HepG2 (cell line): ENCODE data around the gene GNG7. TPM values are rescaled to one million over a fixed set of nuclear protein-coding genes. Genes with fewer than 3 reads are reported as not detected.

Source experiments
- CBX1 ChIP-seq: IDR thresholded peaks from one replicate; pipeline ENCODE4 v1.6.1; 2016; ENCODE audit warnings: antibody characterized with exemption, low read depth
- FOXK2 ChIP-seq: fragments of 450-650 bp; IDR thresholded peaks from 2 replicates; pipeline ENCODE4 v1.6.1; 2016
- GATAD2A ChIP-seq: IDR thresholded peaks from 2 replicates; pipeline ENCODE4 v1.6.1; 2016
- HINFP ChIP-seq: sonication (generic); formaldehyde crosslinking; IDR thresholded peaks from 2 replicates; pipeline ENCODE4 v1.4.0; 2020; ENCODE audit warnings: low read depth, mild to moderate bottlenecking, missing genetic modification reagents
- HNF4A ChIP-seq: sonication (generic); formaldehyde crosslinking; IDR thresholded peaks from 2 replicates; pipeline ENCODE4 v1.4.0; 2020; ENCODE audit warnings: missing genetic modification reagents
- HNRNPLL ChIP-seq: fragments of 200-400 bp; formaldehyde crosslinking; IDR thresholded peaks from 2 replicates; pipeline ENCODE4 v1.6.1; 2017; ENCODE audit warnings: mild to moderate bottlenecking, low read depth, low read length; ENCODE audit not compliant: poor library complexity, severe bottlenecking
- JUN ChIP-seq: sonication (generic); formaldehyde crosslinking; IDR thresholded peaks from 2 replicates; pipeline ENCODE4 v1.4.0; 2020; ENCODE audit warnings: mild to moderate bottlenecking, missing genetic modification reagents
- JUNB ChIP-seq: sonication (generic); formaldehyde crosslinking; IDR thresholded peaks from 2 replicates; pipeline ENCODE4 v1.8.0; 2022; ENCODE audit warnings: missing genetic modification reagents, mild to moderate bottlenecking, borderline replicate concordance
- NFYC ChIP-seq: IDR thresholded peaks from 2 replicates; pipeline ENCODE4 v1.6.1; 2016; ENCODE audit warnings: missing genetic modification reagents, missing compliant biosample characterization
- SNAPC2 ChIP-seq: sonication (generic); formaldehyde crosslinking; IDR thresholded peaks from 2 replicates; pipeline ENCODE4 v1.8.1; 2022; ENCODE audit warnings: mild to moderate bottlenecking, missing genetic modification reagents
- ZNF546 ChIP-seq: sonication (generic); formaldehyde crosslinking; conservative IDR thresholded peaks from 2 replicates; pipeline ENCODE4 v1.8.1; 2023; ENCODE audit warnings: mild to moderate bottlenecking, missing genetic modification reagents
- ZNF552 ChIP-seq: sonication (generic); formaldehyde crosslinking; IDR thresholded peaks from 2 replicates; pipeline ENCODE4 v1.9.0; 2022; ENCODE audit warnings: missing genetic modification reagents, mild to moderate bottlenecking, borderline replicate concordance
- ZNF558 ChIP-seq: sonication (generic); formaldehyde crosslinking; IDR thresholded peaks from 2 replicates; pipeline ENCODE4 v1.9.0; 2022; ENCODE audit warnings: mild to moderate bottlenecking, missing genetic modification reagents, borderline replicate concordance
- ZNF563 ChIP-seq: sonication (generic); formaldehyde crosslinking; IDR thresholded peaks from 2 replicates; pipeline ENCODE4 v1.8.0; 2022; ENCODE audit warnings: mild to moderate bottlenecking, moderate library complexity, missing genetic modification reagents
- polyA plus RNA-seq, 8 experiments: library from polyadenylated mRNA; depleted of rRNA in 3 of 8; stranded (reverse) in 7 of 8; unstranded in 1 of 8; fragments of >200 nt; fragmentation: Illumina TruSeq in 4 of 8; extraction: Trizol in 4 of 8; gene quantifications; 2 replicates each; pipeline versions ENCODE4 v1.2.1 to v1.2.3, GENCODE V29; 2011 to 2016; ENCODE audit warnings: low read depth in 4 of 8, missing spikeins in 1 of 8, mixed read lengths in 1 of 8; ENCODE audit not compliant: insufficient read depth in 1 of 8
- total RNA-seq, 5 experiments: library from RNA; depleted of rRNA; stranded (reverse); fragments of >200 nt; fragmentation: Illumina TruSeq; extraction: Trizol; gene quantifications; 2 replicates each; pipeline ENCODE4 v1.2.3, GENCODE V29; 2016; ENCODE audit warnings: low read depth in 1 of 5
- TF ChIP-seq, protein P1 (sequence below): IDR thresholded peaks from 2 replicates; pipeline ENCODE4 v1.6.1; 2018; ENCODE audit warnings: missing genetic modification reagents
- TF ChIP-seq, protein P2 (sequence below): sonication (generic); formaldehyde crosslinking; IDR thresholded peaks from 2 replicates; pipeline ENCODE4 v1.8.1; 2023; ENCODE audit warnings: mild to moderate bottlenecking, missing genetic modification reagents
- TF ChIP-seq, protein P3 (sequence below): sonication (generic); formaldehyde crosslinking; IDR thresholded peaks from 2 replicates; pipeline ENCODE4 v1.4.0; 2020; ENCODE audit warnings: low read depth, missing genetic modification reagents
- TF ChIP-seq, protein P4 (sequence below): sonication (generic); formaldehyde crosslinking; IDR thresholded peaks from 2 replicates; pipeline ENCODE4 v1.4.0; 2020; ENCODE audit warnings: missing genetic modification reagents

Gene GNG7
- total and polyA plus RNA-seq, 2 of the 13 experiments (the other 11 are each of a cell fraction or from before 2014, with no cell fraction given): 1.4 to 3.3 TPM

GRCh38 chr19:2575734-2576481 lies 126.6 kb downstream of the GNG7 start (continued):
- TF ChIP-seq HNF4A (CRISPR knock-in tag) (peak; percentile 57), JUNB (CRISPR knock-in tag) (no peak), ZNF558 (CRISPR knock-in tag) (no peak), ZNF546 (no peak), ZNF552 (CRISPR knock-in tag) (peak; percentile 64; the same call in 1 of the 2 replicates), CBX1 (no peak), GATAD2A (peak; percentile 81), NFYC (no peak), HINFP (CRISPR knock-in tag) (peak; percentile 80; the same call in 1 of the 2 replicates), SNAPC2 (CRISPR knock-in tag) (0 out of 2 replicates have a peak, but pooled peaks have one; percentile 43), HNRNPLL (peak; percentile 50), JUN (CRISPR knock-in tag) (peak; percentile 88), ZNF563 (CRISPR knock-in tag) (peak; percentile 73; the same call in 1 of the 2 replicates), FOXK2 (peak; percentile 70)
- TF ChIP-seq, protein P1, sequence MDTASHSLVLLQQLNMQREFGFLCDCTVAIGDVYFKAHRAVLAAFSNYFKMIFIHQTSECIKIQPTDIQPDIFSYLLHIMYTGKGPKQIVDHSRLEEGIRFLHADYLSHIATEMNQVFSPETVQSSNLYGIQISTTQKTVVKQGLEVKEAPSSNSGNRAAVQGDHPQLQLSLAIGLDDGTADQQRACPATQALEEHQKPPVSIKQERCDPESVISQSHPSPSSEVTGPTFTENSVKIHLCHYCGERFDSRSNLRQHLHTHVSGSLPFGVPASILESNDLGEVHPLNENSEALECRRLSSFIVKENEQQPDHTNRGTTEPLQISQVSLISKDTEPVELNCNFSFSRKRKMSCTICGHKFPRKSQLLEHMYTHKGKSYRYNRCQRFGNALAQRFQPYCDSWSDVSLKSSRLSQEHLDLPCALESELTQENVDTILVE (CRISPR knock-in tag): no peak
- TF ChIP-seq, protein P2, sequence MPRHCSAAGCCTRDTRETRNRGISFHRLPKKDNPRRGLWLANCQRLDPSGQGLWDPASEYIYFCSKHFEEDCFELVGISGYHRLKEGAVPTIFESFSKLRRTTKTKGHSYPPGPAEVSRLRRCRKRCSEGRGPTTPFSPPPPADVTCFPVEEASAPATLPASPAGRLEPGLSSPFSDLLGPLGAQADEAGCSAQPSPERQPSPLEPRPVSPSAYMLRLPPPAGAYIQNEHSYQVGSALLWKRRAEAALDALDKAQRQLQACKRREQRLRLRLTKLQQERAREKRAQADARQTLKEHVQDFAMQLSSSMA: no peak
- TF ChIP-seq, protein P3, sequence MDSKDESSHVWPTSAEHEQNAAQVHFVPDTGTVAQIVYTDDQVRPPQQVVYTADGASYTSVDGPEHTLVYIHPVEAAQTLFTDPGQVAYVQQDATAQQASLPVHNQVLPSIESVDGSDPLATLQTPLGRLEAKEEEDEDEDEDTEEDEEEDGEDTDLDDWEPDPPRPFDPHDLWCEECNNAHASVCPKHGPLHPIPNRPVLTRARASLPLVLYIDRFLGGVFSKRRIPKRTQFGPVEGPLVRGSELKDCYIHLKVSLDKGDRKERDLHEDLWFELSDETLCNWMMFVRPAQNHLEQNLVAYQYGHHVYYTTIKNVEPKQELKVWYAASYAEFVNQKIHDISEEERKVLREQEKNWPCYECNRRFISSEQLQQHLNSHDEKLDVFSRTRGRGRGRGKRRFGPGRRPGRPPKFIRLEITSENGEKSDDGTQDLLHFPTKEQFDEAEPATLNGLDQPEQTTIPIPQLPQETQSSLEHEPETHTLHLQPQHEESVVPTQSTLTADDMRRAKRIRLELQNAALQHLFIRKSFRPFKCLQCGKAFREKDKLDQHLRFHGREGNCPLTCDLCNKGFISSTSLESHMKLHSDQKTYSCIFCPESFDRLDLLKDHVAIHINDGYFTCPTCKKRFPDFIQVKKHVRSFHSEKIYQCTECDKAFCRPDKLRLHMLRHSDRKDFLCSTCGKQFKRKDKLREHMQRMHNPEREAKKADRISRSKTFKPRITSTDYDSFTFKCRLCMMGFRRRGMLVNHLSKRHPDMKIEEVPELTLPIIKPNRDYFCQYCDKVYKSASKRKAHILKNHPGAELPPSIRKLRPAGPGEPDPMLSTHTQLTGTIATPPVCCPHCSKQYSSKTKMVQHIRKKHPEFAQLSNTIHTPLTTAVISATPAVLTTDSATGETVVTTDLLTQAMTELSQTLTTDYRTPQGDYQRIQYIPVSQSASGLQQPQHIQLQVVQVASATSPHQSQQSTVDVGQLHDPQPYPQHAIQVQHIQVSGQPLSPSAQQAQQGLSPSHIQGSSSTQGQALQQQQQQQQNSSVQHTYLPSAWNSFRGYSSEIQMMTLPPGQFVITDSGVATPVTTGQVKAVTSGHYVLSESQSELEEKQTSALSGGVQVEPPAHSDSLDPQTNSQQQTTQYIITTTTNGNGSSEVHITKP (CRISPR knock-in tag): no peak
- TF ChIP-seq, protein P4, sequence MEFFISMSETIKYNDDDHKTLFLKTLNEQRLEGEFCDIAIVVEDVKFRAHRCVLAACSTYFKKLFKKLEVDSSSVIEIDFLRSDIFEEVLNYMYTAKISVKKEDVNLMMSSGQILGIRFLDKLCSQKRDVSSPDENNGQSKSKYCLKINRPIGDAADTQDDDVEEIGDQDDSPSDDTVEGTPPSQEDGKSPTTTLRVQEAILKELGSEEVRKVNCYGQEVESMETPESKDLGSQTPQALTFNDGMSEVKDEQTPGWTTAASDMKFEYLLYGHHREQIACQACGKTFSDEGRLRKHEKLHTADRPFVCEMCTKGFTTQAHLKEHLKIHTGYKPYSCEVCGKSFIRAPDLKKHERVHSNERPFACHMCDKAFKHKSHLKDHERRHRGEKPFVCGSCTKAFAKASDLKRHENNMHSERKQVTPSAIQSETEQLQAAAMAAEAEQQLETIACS (CRISPR knock-in tag): no peak
